Measurements from ENCODE around the gene TSKU.

TSKU gene

GRCh38 chr11:76753449-76753848 lies 29.7 kb upstream of the TSKU start:
- DNase-seq, result no peak

- no peak for DNase-seq
Observed at GRCh38 chr11:76753950-76754349, 29.2 kb upstream of the TSKU start.

- no peak for DNase-seq
Observed at GRCh38 chr11:76756341-76756741, 26.8 kb upstream of the TSKU start.

- no peak for DNase-seq
Observed at GRCh38 chr11:76758311-76758710, 24.8 kb upstream of the TSKU start.

GRCh38 chr11:76759092-76759491 lies 24.1 kb upstream of the TSKU start:
- no peak for DNase-seq

GRCh38 chr11:76759517-76759916 lies 23.6 kb upstream of the TSKU start:
- no peak for DNase-seq

- no peak for DNase-seq
Observed at GRCh38 chr11:76760236-76760635, 22.9 kb upstream of the TSKU start.

GRCh38 chr11:76761718-76762355 lies 21.3 kb upstream of the TSKU start:
- no peak for DNase-seq

GRCh38 chr11:76762356-76762752 lies 20.8 kb upstream of the TSKU start:
- DNase-seq, result no peak

- no peak for DNase-seq
Observed at GRCh38 chr11:76762867-76763572, 20.1 kb upstream of the TSKU start.

GRCh38 chr11:76763573-76764346 lies 19.4 kb upstream of the TSKU start:
- no peak for DNase-seq

GRCh38 chr11:76764941-76765665 lies 18.1 kb upstream of the TSKU start:
- no peak for DNase-seq

GRCh38 chr11:76765863-76766350 lies 17.2 kb upstream of the TSKU start:
- DNase-seq, result no peak

GRCh38 chr11:76766521-76766920 lies 16.6 kb upstream of the TSKU start:
- no peak for DNase-seq

GRCh38 chr11:76767659-76768058 lies 15.5 kb upstream of the TSKU start:
- no peak for DNase-seq

GRCh38 chr11:76768088-76768908 lies 14.9 kb upstream of the TSKU start:
- DNase-seq, result no peak

- no peak for DNase-seq
Observed at GRCh38 chr11:76768909-76769560, 14.1 kb upstream of the TSKU start.

- no peak for DNase-seq
Observed at GRCh38 chr11:76769645-76770586, 13.2 kb upstream of the TSKU start.

- DNase-seq, result no peak
Observed at GRCh38 chr11:76770642-76771445, 12.3 kb upstream of the TSKU start.

All from stimulated activated CD4-positive, alpha-beta T cell treated with anti-CD3 and anti-CD28 coated beads, Interleukin-1b, Interleukin-23, amount 100 ng/mL, for 48 hours (primary cell).